Type B pancreatic cell (in vitro differentiated cells): ENCODE measurements around the gene BCAT1. TPM values are rescaled to one million over a fixed set of nuclear protein-coding genes. Genes with fewer than 3 reads are reported as not detected.
"Not testable (repeated sequence)": the region's sequence is repeated elsewhere in the genome, so short reads cannot be mapped to it uniquely, and the experiment has no call there.

ENCODE experiments used
- DNase-seq: peaks from one replicate; pipeline ENCODE4 v3.0.0; 2021; ENCODE audit warnings: mixed read lengths; ENCODE audit not compliant: unreplicated experiment; ENCODE audit errors: extremely low spot score
- H3K27ac Mint-ChIP-seq: 2 replicates; pipeline ENCODE4 v1.8.0; 2021; ENCODE audit warnings: mild to moderate bottlenecking, mixed read lengths
- H3K27me3 Mint-ChIP-seq: 2 replicates; pipeline ENCODE4 v1.8.0; 2021; ENCODE audit warnings: mixed read lengths
- H3K36me3 Mint-ChIP-seq: 2 replicates; pipeline ENCODE4 v1.8.0; 2021; ENCODE audit warnings: mixed read lengths
- H3K4me1 Mint-ChIP-seq: one replicate; pipeline ENCODE4 v1.8.0; 2021; ENCODE audit warnings: mixed read lengths; ENCODE audit not compliant: unreplicated experiment
- H3K4me3 Mint-ChIP-seq: 2 replicates; pipeline ENCODE4 v1.8.0; 2021; ENCODE audit warnings: mild to moderate bottlenecking, mixed read lengths
- H3K9me3 Mint-ChIP-seq: 2 replicates; pipeline ENCODE4 v1.8.0; 2021; ENCODE audit warnings: mixed read lengths
- CTCF ChIP-seq: fragments of 200-600 bp; sonication (generic); conservative IDR thresholded peaks from 2 replicates; pipeline ENCODE4 v1.5.0; 2021; ENCODE audit warnings: antibody characterized with exemption, mild to moderate bottlenecking
- total RNA-seq: library from RNA; stranded (reverse); gene quantifications from 2 replicates; pipeline ENCODE4 v1.2.1, GENCODE V29; 2021; ENCODE audit warnings: low replicate concordance

BCAT1 gene
- total RNA-seq, 1 donor from 2014 or later = 153 TPM

GRCh38 chr12:24915501-24915900 lies 33.4 kb downstream of the BCAT1 start:
- Mint-ChIP-seq H3K27me3 (no peaks in the 10 kb centered on the region), H3K27ac (no peak overlapping the region), H3K36me3 (peaks cover 30% of the 10 kb centered on the region), H3K9me3 (no peaks in the 10 kb centered on the region), H3K4me1 (peaks cover 6% of the 10 kb centered on the region), H3K4me3 (no peak overlapping the region)
- no peak for DNase-seq
- TF ChIP-seq CTCF = no peak

GRCh38 chr12:24913953-24914352 lies 34.9 kb downstream of the BCAT1 start:
- Mint-ChIP-seq H3K27me3 (no peaks in the 10 kb centered on the region), H3K4me3 (no peak overlapping the region), H3K27ac (peak overlapping the region; percentile 29), H3K9me3 (no peaks in the 10 kb centered on the region), H3K4me1 (peaks cover 6% of the 10 kb centered on the region), H3K36me3 (peaks cover 30% of the 10 kb centered on the region)
- no peak for TF ChIP-seq CTCF
- DNase-seq = no peak

GRCh38 chr12:24913130-24913529 lies 35.8 kb downstream of the BCAT1 start:
- Mint-ChIP-seq H3K4me3 (no peak overlapping the region), H3K27ac (peak overlapping the region; percentile 29), H3K27me3 (no peaks in the 10 kb centered on the region), H3K9me3 (no peaks in the 10 kb centered on the region), H3K4me1 (peaks cover 6% of the 10 kb centered on the region), H3K36me3 (peaks cover 30% of the 10 kb centered on the region)
- no peak for TF ChIP-seq CTCF
- no peak for DNase-seq

- no peaks in the 10 kb centered on the region for H3K9me3 Mint-ChIP-seq
- H3K27ac Mint-ChIP-seq = peak overlapping the region; percentile 52
- no peak for DNase-seq
- no peak for TF ChIP-seq CTCF
- peaks cover 30% of the 10 kb centered on the region for H3K36me3 Mint-ChIP-seq
- peaks cover 6% of the 10 kb centered on the region for H3K4me1 Mint-ChIP-seq
- no peaks in the 10 kb centered on the region for H3K27me3 Mint-ChIP-seq
- no peak overlapping the region for H3K4me3 Mint-ChIP-seq
Measured at GRCh38 chr12:24911271-24911791, 37.6 kb downstream of the BCAT1 start.

- not testable (repeated sequence) for H3K4me1 Mint-ChIP-seq, DNase-seq, H3K27me3 Mint-ChIP-seq, H3K9me3 Mint-ChIP-seq
- peak overlapping the region; percentile 29 for H3K4me3 Mint-ChIP-seq
- H3K36me3 Mint-ChIP-seq = peaks cover 26% of the 10 kb centered on the region
- peak overlapping the region; percentile 90 for H3K27ac Mint-ChIP-seq
Measured at GRCh38 chr12:24910192-24910591, 38.7 kb downstream of the BCAT1 start.

- Mint-ChIP-seq H3K36me3 (peaks cover 26% of the 10 kb centered on the region), H3K9me3 (no peaks in the 10 kb centered on the region), H3K4me1 (peaks cover 6% of the 10 kb centered on the region), H3K4me3 (peak overlapping the region; percentile 29), H3K27ac (peak overlapping the region; percentile 90), H3K27me3 (no peaks in the 10 kb centered on the region)
- no peak for DNase-seq
- no peak for TF ChIP-seq CTCF
Measured at GRCh38 chr12:24909667-24910066, 39.2 kb downstream of the BCAT1 start.
